Panc1 (cell line): ENCODE data around the gene AK8. TPM values are rescaled to one million over a fixed set of nuclear protein-coding genes. Genes with fewer than 3 reads are reported as not detected.

Source experiments
- ATAC-seq: fragments of 200-7000 bp; cut with Tn5 transposase; 2 replicates; pipeline ENCODE4 v1.9.1; 2020; ENCODE audit warnings: mild to moderate bottlenecking, moderate library complexity
- BruUV-seq: library from RNA; stranded (reverse); fragments of 400-500 nt; replicated peaks from 2 replicates; lab custom pipeline; 2021; lab: Mats Ljungman, UMichigan
- CTCF ChIA-PET: fragments of 300-600 bp; sonication (Branson Sonifier 250); formaldehyde crosslinking; loops from one replicate; lab custom pipeline; 2022; ENCODE audit warnings: antibody characterized with exemption; lab: Charles Lee
- POLR2A ChIA-PET: fragments of 300-600 bp; sonication (Branson Sonifier 250); formaldehyde crosslinking; loops from one replicate; lab custom pipeline; 2022; ENCODE audit warnings: antibody characterized with exemption; lab: Charles Lee
- DNase-seq: peaks from one replicate; pipeline ENCODE4 v3.0.0-alpha.2; 2010; ENCODE audit warnings: low read depth, low spot score
- H3K27ac ChIP-seq: 2 replicates; pipeline ENCODE4 v1.5.1; 2011; ENCODE audit warnings: mild to moderate bottlenecking, low read length, inconsistent platforms
- H3K27me3 ChIP-seq: fragments of 200-500 bp; sonication (Bioruptor generic); 2 replicates; pipeline ENCODE4 v1.6.0; 2014; ENCODE audit warnings: low read length, inconsistent platforms; ENCODE audit not compliant: control insufficient read depth, insufficient read depth
- H3K36me3 ChIP-seq: fragments of 200-500 bp; sonication (Bioruptor generic); 2 replicates; pipeline ENCODE4 v1.5.1; 2014; ENCODE audit warnings: inconsistent platforms, mild to moderate bottlenecking, low read length, moderate library complexity; ENCODE audit not compliant: control insufficient read depth, insufficient read depth
- H3K4me1 ChIP-seq: 2 replicates; pipeline ENCODE4 v1.5.1; 2011; ENCODE audit warnings: inconsistent platforms, mild to moderate bottlenecking, low read length, moderate library complexity; ENCODE audit not compliant: control insufficient read depth, insufficient read depth
- H3K4me3 ChIP-seq, 2 experiments: 2 replicates each; pipeline ENCODE4 v1.5.1; 2011 to 2012; ENCODE audit warnings: low read depth in 2 of 2, low read length in 2 of 2, mild to moderate bottlenecking in 2 of 2, inconsistent platforms in 1 of 2, moderate library complexity in 1 of 2
- H3K9me3 ChIP-seq: fragments of 200-500 bp; sonication (Bioruptor generic); 2 replicates; pipeline ENCODE4 v1.5.1; 2014; ENCODE audit warnings: low read depth, mild to moderate bottlenecking, inconsistent platforms, low read length, moderate library complexity; ENCODE audit not compliant: control insufficient read depth, insufficient read depth
- POLR2AphosphoS5 ChIP-seq: IDR thresholded peaks from 2 replicates; pipeline ENCODE4 v1.6.1; 2012; ENCODE audit warnings: mild to moderate bottlenecking, low read depth, low read length, moderate library complexity
- SIN3A ChIP-seq: IDR thresholded peaks from 2 replicates; pipeline ENCODE4 v1.6.1; 2012; ENCODE audit warnings: low read depth, mild to moderate bottlenecking, low read length, moderate library complexity, borderline replicate concordance; ENCODE audit not compliant: insufficient read depth
- TCF7L2 ChIP-seq: IDR thresholded peaks from 2 replicates; pipeline ENCODE4 v1.6.1; 2011; ENCODE audit warnings: mild to moderate bottlenecking, low read depth, low read length, inconsistent platforms
- in situ Hi-C: cut with HindIII; loops from 2 replicates; pipeline ENCODE4 v1.10.0; 2016; ENCODE audit warnings: low sequenced_read_pairs, low pct_unique_long_range_greater_than_20kb
- intact Hi-C: fragments of 100-400 bp; cut with micrococcal nuclease; formaldehyde crosslinking; loops from one replicate; pipeline ENCODE4 v1.10.0; 2022; ENCODE audit not compliant: unreplicated experiment
- total RNA-seq: library from RNA; stranded (reverse); gene quantifications from one replicate; pipeline ENCODE4 v1.2.1, GENCODE V29; 2021; ENCODE audit not compliant: unreplicated experiment
- TF ChIP-seq, protein P1 (sequence below), 2 experiments: IDR thresholded peaks; 2 replicates each; pipeline ENCODE4 v1.6.1; 2011 to 2012; ENCODE audit warnings: low read depth in 2 of 2, control low read depth in 1 of 2, low read length in 1 of 2, mild to moderate bottlenecking in 1 of 2, moderate library complexity in 1 of 2; ENCODE audit not compliant: insufficient read depth in 1 of 2
- TF ChIP-seq, protein P2 (sequence below): fragments of 450-650 bp; IDR thresholded peaks from 2 replicates; pipeline ENCODE4 v1.5.1; 2017; ENCODE audit warnings: mild to moderate bottlenecking

The AK8 gene
- total RNA-seq, 1 experiment from 2014 or later = 0.39 TPM

DNA sequence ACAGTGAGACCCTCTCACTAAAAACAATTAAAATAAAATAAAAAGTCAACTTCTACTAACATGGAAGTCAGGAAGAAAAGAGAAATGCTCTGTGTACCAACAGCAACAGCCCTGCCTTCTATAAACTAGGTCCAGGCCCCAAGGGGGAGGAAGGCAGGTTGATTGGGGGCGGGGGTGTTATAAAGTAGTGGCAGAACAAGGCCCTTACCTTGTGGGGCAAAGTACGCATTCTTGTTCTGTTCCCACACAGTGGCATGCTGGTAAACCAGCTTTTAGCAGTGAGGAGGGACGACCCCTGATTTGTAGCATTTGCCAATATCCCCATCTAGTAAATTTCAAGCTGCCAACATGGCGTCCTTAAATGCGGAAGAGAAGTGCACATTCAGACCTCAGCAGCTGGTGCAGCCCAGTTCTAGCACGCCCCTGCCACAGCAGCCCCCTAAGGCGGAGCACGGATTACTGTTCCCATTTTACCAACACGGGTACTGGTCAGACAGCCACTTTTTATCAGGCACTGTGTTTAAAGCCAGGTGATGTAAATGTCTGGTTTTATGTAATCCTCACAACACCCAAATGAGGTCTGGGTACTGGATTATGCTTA lies 138.3 kb downstream of the AK8 start:
- H3K27ac ChIP-seq = no peak overlapping the region
- intact Hi-C loops (no loop called here), in situ Hi-C loops (no loop called here)
- ATAC-seq = no peak
- H3K4me3 ChIP-seq = no peak overlapping the region
- no peaks in the 10 kb centered on the region for H3K4me1 ChIP-seq
- TF ChIP-seq TCF7L2 = no peak
- no peak for TF ChIP-seq POLR2AphosphoS5
- TF ChIP-seq, protein P1, sequence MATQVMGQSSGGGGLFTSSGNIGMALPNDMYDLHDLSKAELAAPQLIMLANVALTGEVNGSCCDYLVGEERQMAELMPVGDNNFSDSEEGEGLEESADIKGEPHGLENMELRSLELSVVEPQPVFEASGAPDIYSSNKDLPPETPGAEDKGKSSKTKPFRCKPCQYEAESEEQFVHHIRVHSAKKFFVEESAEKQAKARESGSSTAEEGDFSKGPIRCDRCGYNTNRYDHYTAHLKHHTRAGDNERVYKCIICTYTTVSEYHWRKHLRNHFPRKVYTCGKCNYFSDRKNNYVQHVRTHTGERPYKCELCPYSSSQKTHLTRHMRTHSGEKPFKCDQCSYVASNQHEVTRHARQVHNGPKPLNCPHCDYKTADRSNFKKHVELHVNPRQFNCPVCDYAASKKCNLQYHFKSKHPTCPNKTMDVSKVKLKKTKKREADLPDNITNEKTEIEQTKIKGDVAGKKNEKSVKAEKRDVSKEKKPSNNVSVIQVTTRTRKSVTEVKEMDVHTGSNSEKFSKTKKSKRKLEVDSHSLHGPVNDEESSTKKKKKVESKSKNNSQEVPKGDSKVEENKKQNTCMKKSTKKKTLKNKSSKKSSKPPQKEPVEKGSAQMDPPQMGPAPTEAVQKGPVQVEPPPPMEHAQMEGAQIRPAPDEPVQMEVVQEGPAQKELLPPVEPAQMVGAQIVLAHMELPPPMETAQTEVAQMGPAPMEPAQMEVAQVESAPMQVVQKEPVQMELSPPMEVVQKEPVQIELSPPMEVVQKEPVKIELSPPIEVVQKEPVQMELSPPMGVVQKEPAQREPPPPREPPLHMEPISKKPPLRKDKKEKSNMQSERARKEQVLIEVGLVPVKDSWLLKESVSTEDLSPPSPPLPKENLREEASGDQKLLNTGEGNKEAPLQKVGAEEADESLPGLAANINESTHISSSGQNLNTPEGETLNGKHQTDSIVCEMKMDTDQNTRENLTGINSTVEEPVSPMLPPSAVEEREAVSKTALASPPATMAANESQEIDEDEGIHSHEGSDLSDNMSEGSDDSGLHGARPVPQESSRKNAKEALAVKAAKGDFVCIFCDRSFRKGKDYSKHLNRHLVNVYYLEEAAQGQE (IDR thresholded peaks at IDR 0.05; ENCODE audit: insufficient read depth in 1 of 2, low read depth in 2 of 2, low read length in 1 of 2) = no peak
- TF ChIP-seq SIN3A = no peak
- TF ChIP-seq, protein P2, sequence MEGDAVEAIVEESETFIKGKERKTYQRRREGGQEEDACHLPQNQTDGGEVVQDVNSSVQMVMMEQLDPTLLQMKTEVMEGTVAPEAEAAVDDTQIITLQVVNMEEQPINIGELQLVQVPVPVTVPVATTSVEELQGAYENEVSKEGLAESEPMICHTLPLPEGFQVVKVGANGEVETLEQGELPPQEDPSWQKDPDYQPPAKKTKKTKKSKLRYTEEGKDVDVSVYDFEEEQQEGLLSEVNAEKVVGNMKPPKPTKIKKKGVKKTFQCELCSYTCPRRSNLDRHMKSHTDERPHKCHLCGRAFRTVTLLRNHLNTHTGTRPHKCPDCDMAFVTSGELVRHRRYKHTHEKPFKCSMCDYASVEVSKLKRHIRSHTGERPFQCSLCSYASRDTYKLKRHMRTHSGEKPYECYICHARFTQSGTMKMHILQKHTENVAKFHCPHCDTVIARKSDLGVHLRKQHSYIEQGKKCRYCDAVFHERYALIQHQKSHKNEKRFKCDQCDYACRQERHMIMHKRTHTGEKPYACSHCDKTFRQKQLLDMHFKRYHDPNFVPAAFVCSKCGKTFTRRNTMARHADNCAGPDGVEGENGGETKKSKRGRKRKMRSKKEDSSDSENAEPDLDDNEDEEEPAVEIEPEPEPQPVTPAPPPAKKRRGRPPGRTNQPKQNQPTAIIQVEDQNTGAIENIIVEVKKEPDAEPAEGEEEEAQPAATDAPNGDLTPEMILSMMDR = no peak
- no TSS peak for BruUV-seq
- no peaks in the 10 kb centered on the region for H3K9me3 ChIP-seq
- DNase-seq = no peak
- H3K36me3 ChIP-seq = no peaks in the 10 kb centered on the region
- no peaks in the 10 kb centered on the region for H3K27me3 ChIP-seq
- ChIA-PET POLR2A (no interaction called here), CTCF (interaction anchor here (0.6 kb wide), 1 partner anchor 68 kb away, joined by 3 read pairs; no protein-coding TSS in a partner anchor)

DNA sequence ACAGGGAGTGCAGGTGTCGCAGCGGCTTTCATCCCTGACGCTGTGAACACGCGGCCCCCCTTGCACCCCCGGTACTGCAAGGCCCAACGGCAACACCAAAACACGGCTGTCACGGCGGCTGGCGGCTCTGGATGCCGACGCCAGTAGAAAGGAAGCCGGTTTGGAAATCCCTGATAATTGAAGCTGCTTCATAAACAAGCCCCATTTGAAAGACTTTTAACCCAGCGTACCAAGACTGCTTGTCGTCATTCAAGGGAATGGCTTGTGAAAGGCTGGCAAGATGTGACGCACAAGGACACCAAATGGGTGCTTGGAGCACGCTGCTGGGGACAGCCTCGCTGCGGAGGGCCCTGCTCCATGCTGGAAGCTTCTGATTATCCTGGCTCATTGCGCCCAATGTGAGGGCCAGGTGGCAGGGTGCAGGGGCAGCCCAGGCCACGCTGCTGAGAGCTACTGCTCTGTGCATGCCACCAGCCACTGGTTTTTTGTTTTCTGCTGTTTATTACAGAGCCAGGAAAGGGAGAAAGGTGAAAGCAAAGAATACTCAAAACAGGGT lies 144.7 kb downstream of the AK8 start:
- H3K4me3 ChIP-seq = no peak overlapping the region
- no peak overlapping the region for H3K27ac ChIP-seq
- H3K4me1 ChIP-seq = no peaks in the 10 kb centered on the region
- ATAC-seq = no peak
- ChIA-PET POLR2A (no interaction called here), CTCF (no interaction called here)
- no peak for DNase-seq
- no TSS peak for BruUV-seq
- TF ChIP-seq TCF7L2 = no peak
- TF ChIP-seq, protein P2 = no peak
- TF ChIP-seq POLR2AphosphoS5 = no peak
- TF ChIP-seq, protein P1 (IDR thresholded peaks at IDR 0.05; ENCODE audit: insufficient read depth in 1 of 2, low read depth in 2 of 2, low read length in 1 of 2) = no peak
- no peak for TF ChIP-seq SIN3A
- H3K27me3 ChIP-seq = no peaks in the 10 kb centered on the region
- H3K36me3 ChIP-seq = no peaks in the 10 kb centered on the region
- intact Hi-C loops (no loop called here), in situ Hi-C loops (no loop called here)
- no peaks in the 10 kb centered on the region for H3K9me3 ChIP-seq
